Activated B cell treated with CpG ODN at 0.5 μM for 24 hours (primary cell): Measurements from ENCODE around the gene ABCC12. TPM values are rescaled to one million over a fixed set of nuclear protein-coding genes. Genes with fewer than 3 reads are reported as not detected.
"Not testable (repeated sequence)": the region's sequence is repeated elsewhere in the genome, so short reads cannot be mapped to it uniquely, and the experiment has no call there.

Source experiments
- ATAC-seq: fragments of 200-7000 bp; cut with Tn5 transposase; one replicate; pipeline ENCODE4 v1.10.0; 2021; ENCODE audit warnings: low read depth, mild to moderate bottlenecking, moderate library complexity
- CTCF ChIA-PET: fragments of 350-600 bp; sonication (Branson Sonifier 250); formaldehyde crosslinking; loops from one replicate; lab custom pipeline; 2021; ENCODE audit warnings: antibody characterized with exemption; lab: Charles Lee
- POLR2A ChIA-PET: fragments of 350-600 bp; sonication (Branson Sonifier 250); formaldehyde crosslinking; loops from one replicate; lab custom pipeline; 2021; ENCODE audit warnings: antibody characterized with exemption; lab: Charles Lee
- DNase-seq: peaks from one replicate; pipeline ENCODE4 v3.0.0; 2022
- H3K27ac Mint-ChIP-seq: one replicate; pipeline ENCODE4 v1.8.0; 2020; ENCODE audit warnings: mixed read lengths
- H3K27me3 Mint-ChIP-seq: one replicate; pipeline ENCODE4 v1.8.0; 2021; ENCODE audit warnings: mixed read lengths
- H3K36me3 Mint-ChIP-seq: one replicate; pipeline ENCODE4 v1.8.0; 2021; ENCODE audit warnings: low read depth, mixed read lengths
- H3K4me1 Mint-ChIP-seq: one replicate; pipeline ENCODE4 v1.8.0; 2021; ENCODE audit warnings: mixed read lengths
- H3K4me3 Mint-ChIP-seq: one replicate; pipeline ENCODE4 v1.8.0; 2020; ENCODE audit warnings: mild to moderate bottlenecking, mixed read lengths
- H3K9me3 Mint-ChIP-seq: one replicate; pipeline ENCODE4 v1.8.0; 2020; ENCODE audit warnings: mixed read lengths
- intact Hi-C: fragments of 100-400 bp; cut with micrococcal nuclease; formaldehyde crosslinking; loops from one replicate; pipeline ENCODE4 v1.15.1; 2024
- total RNA-seq: library from RNA; stranded (reverse); gene quantifications from 2 replicates; pipeline ENCODE4 v1.2.3, GENCODE V29; 2022
- TF ChIP-seq, protein P1 (sequence below): fragments of 200-600 bp; IDR thresholded peaks from one replicate; pipeline ENCODE4 v1.8.0; 2022; ENCODE audit warnings: antibody characterized with exemption, mild to moderate bottlenecking

ABCC12 gene
- total RNA-seq, 1 donor from 2014 or later: not detected

DNA sequence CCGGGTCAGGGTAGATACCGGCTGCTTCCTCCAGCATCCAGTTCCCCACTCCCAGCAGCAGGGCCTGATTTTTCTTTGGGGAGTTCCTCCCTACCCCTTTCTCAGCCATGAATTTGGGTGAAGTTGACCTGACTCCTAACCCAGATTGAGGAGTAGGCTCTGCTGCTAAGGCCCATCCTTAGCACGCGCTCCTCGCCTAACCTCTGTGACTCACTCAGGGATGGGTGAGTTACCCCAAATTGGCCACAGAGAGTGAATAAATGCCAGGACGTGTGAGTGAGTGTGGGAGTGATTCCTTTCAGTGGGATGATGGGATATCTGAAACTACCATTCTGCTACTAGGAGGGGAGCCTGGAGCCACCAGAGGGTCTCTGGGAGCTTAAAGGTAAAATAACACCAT, 28.9 kb upstream of the ABCC12 start:
- ATAC-seq (no peak), DNase-seq (no peak)
- H3K27me3 Mint-ChIP-seq: no peaks in the 10 kb centered on the region
- POLR2A ChIA-PET: no interaction called here
- no peaks in the 10 kb centered on the region for H3K36me3 Mint-ChIP-seq
- H3K27ac Mint-ChIP-seq: no peak overlapping the region
- no peak overlapping the region for H3K4me3 Mint-ChIP-seq
- no peaks in the 10 kb centered on the region for H3K9me3 Mint-ChIP-seq
- TF ChIP-seq, protein P1, sequence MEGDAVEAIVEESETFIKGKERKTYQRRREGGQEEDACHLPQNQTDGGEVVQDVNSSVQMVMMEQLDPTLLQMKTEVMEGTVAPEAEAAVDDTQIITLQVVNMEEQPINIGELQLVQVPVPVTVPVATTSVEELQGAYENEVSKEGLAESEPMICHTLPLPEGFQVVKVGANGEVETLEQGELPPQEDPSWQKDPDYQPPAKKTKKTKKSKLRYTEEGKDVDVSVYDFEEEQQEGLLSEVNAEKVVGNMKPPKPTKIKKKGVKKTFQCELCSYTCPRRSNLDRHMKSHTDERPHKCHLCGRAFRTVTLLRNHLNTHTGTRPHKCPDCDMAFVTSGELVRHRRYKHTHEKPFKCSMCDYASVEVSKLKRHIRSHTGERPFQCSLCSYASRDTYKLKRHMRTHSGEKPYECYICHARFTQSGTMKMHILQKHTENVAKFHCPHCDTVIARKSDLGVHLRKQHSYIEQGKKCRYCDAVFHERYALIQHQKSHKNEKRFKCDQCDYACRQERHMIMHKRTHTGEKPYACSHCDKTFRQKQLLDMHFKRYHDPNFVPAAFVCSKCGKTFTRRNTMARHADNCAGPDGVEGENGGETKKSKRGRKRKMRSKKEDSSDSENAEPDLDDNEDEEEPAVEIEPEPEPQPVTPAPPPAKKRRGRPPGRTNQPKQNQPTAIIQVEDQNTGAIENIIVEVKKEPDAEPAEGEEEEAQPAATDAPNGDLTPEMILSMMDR: no peak
- intact Hi-C loops: no loop called here
- peaks cover 2% of the 10 kb centered on the region for H3K4me1 Mint-ChIP-seq
- CTCF ChIA-PET: no interaction called here

DNA sequence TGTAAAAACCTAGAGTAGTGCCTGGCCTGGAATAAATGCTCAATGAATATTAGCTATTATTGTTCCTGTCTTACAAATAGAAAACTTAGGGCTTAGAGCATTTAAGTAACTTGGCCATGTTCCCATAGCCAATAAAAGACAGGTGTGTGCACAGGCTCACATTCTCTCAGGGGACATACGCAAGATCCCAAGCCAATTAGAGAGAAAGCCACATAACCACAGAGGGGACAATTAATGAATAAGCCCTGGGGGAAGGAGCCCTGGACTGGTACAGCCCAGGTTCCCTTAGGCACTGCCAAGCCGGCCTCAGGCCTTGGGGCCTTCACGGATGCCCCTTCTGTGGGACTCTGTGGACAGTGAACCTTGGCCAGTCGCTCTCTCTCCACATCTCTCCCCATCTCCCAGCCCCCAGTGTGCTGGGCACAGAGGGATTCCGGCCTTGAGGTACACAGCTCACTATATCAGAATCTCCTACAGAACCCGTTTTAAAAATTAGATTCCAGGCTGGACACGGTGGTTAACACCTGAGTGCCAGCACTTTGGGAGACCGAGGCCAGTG, 27.3 kb upstream of the ABCC12 start:
- ChIA-PET CTCF (no interaction called here), POLR2A (no interaction called here)
- intact Hi-C loops: no loop called here
- no peak overlapping the region for H3K4me3 Mint-ChIP-seq
- no peaks in the 10 kb centered on the region for H3K4me1 Mint-ChIP-seq
- H3K27ac Mint-ChIP-seq: no peak overlapping the region
- H3K36me3 Mint-ChIP-seq: no peaks in the 10 kb centered on the region
- TF ChIP-seq, protein P1: no peak
- DNase-seq (no peak), ATAC-seq (no peak)
- H3K27me3 Mint-ChIP-seq: no peaks in the 10 kb centered on the region
- H3K9me3 Mint-ChIP-seq: no peaks in the 10 kb centered on the region

DNA sequence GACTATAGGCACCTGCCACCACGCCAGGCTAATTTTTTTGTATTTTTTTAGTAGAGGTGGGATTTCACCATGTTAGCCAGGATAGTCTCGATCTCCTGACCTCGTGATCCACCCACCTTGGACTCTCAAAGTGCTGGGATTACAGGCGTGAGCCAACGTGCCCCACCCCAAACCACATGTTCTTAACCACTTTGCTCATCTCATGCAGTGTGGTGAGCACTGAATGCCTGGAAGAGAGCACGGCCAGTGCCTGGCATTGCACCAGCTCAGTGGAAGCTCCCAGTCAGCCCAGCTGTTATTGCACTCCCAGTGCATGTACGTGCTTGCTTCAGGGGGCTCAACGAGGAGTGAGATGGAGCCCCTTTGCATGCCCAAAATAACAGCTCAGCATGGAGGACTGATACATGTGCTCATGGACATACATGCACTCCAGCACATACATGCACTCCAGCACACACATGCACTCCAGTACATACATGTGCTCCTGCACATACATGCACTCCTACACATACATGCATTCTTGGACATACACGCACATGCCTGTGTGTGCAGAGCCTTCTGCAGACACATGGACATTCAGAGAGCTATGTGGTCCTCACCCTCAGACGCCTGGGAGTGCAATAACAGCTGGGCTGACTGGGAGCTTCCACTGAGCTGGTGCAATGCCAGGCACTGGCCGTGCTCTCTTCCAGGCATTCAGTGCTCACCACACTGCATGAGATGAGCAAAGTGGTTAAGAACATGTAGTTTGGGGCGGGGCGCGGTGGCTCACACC, 26.1 kb upstream of the ABCC12 start:
- ATAC-seq, H3K4me3 Mint-ChIP-seq, H3K27ac Mint-ChIP-seq, H3K27me3 Mint-ChIP-seq, H3K4me1 Mint-ChIP-seq, H3K36me3 Mint-ChIP-seq, H3K9me3 Mint-ChIP-seq, CTCF ChIA-PET, POLR2A ChIA-PET, DNase-seq, intact Hi-C loops: not testable (repeated sequence)

DNA sequence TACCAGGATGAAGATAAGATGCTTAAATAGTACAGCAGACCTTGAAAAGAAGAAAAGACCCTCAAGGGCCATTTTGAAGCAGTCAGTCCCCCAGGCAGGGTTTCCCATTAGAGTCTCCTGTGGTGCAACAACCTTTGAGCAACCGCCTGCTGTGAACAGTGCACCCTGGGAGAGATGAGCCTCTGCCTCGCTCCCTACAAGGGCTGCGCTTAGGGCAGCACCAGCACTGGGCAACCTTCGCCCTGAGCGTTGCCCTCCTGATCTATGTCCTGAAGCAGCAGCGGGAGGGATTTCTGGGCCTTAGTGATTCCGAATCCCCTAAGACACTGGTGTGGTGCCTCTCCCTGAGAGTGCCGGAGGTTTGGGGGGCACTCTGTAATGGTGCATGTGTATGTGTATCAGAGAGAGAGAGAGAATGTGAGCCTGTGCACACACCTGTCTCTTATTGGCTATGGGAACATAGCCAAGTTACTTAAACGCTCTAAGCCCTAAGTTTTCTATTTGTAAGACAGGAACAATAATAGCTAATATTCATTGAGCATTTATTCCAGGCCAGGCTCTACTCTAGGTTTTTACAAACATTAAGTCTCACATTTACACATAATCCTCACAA, 25.2 kb upstream of the ABCC12 start:
- ATAC-seq (no peak), DNase-seq (no peak)
- TF ChIP-seq, protein P1: no peak
- H3K27ac Mint-ChIP-seq: no peak overlapping the region
- H3K9me3 Mint-ChIP-seq: no peaks in the 10 kb centered on the region
- H3K4me3 Mint-ChIP-seq: no peak overlapping the region
- intact Hi-C loops: no loop called here
- H3K36me3 Mint-ChIP-seq: no peaks in the 10 kb centered on the region
- ChIA-PET POLR2A (no interaction called here), CTCF (no interaction called here)
- peaks cover 3% of the 10 kb centered on the region for H3K27me3 Mint-ChIP-seq
- H3K4me1 Mint-ChIP-seq: no peaks in the 10 kb centered on the region

DNA sequence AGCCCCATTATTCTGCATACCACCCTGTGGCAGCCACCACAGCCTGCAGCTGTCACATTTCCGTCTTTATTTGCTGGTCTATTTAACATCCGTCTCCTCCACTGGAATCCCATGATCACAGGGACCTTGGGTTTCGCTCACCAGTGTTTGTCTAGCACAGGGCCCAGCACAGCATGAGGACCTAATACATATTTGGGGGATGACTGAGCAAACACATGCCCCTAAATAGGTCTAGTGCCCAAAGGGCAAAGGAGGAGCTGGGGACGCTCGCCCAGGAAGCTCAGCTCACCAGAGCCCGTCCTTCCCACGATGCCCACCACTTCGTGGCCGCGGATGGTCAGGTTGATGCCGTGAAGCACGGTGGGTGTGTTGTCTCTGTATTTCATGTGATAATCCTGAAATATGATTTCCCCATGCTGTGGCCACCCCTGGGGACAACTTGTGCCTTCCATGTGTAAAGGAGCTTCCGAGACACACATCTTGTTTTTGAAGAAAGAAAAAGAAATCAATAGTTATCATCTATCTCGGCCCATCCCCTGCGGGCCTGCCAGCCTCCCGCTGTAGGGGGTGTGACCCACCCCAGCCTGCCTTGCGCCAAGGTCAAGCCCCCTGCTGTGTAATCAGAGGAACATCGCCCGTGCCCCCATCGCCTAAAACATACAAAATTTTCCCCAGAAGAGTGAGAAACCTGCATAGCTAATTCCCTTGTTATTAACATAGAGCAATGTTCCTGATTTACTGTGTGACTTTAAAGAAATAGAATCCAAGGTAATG, 21.0 kb upstream of the ABCC12 start:
- Mint-ChIP-seq H3K27ac (no peak overlapping the region), H3K27me3 (peaks cover 6% of the 10 kb centered on the region), H3K9me3 (no peaks in the 10 kb centered on the region), H3K4me3 (no peak overlapping the region), H3K4me1 (no peaks in the 10 kb centered on the region), H3K36me3 (no peaks in the 10 kb centered on the region)
- intact Hi-C loops: no loop called here
- ATAC-seq (no peak), DNase-seq (no peak)
- TF ChIP-seq, protein P1: no peak
- CTCF ChIA-PET: interaction anchor here (0.9 kb wide), 1 partner anchor 17 kb away, joined by 3 read pairs; no protein-coding TSS in a partner anchor
- POLR2A ChIA-PET: no interaction called here
